ENCODE results near the gene PNLDC1. TPM values are rescaled to one million over a fixed set of nuclear protein-coding genes. Genes with fewer than 3 reads are reported as not detected.

Gene PNLDC1
- total RNA-seq, 3 donors from 2014 or later, result 0.29 to 0.66 TPM; not detected in 1

DNA sequence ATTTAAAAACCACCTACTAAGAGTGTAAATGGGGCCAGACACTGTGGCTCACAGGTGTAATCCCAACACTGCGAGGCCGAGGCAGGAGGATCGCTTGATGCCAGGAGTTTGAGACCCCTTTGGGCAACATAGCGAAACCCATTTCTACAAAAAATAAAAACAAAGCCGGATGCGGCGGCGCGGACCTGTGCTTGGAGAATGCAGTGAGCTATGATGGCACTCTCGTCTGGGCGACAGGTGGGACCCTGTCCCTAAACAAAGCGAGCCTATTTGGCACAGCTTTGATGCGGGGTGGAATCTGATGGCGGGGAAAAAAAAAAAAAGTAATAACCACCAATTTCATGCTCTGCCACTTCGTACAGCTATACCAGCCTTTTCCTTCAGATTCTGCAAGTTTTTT, 11.8 kb upstream of the PNLDC1 start:
- H3K36me3 ChIP-seq, result no peaks in the 10 kb centered on the region
- TF ChIP-seq, protein P1, sequence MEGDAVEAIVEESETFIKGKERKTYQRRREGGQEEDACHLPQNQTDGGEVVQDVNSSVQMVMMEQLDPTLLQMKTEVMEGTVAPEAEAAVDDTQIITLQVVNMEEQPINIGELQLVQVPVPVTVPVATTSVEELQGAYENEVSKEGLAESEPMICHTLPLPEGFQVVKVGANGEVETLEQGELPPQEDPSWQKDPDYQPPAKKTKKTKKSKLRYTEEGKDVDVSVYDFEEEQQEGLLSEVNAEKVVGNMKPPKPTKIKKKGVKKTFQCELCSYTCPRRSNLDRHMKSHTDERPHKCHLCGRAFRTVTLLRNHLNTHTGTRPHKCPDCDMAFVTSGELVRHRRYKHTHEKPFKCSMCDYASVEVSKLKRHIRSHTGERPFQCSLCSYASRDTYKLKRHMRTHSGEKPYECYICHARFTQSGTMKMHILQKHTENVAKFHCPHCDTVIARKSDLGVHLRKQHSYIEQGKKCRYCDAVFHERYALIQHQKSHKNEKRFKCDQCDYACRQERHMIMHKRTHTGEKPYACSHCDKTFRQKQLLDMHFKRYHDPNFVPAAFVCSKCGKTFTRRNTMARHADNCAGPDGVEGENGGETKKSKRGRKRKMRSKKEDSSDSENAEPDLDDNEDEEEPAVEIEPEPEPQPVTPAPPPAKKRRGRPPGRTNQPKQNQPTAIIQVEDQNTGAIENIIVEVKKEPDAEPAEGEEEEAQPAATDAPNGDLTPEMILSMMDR (IDR thresholded peaks at IDR 0.05), result no peak
- no peak for TF ChIP-seq POLR2AphosphoS5 (IDR thresholded peaks at IDR 0.05)
- DNase-seq (ENCODE audit: low spot score in 2 of 2), result no peak
- H3K27me3 ChIP-seq, result no peaks in the 10 kb centered on the region
- peak overlapping the region; percentile 86 to 99 (median 92) for H3K4me3 ChIP-seq
- peaks cover 4 to 19% of the 10 kb centered on the region in 2 donors for H3K4me1 ChIP-seq
- H3K27ac ChIP-seq, result peak overlapping the region; percentile 21 to 94
- intact Hi-C loops (cut with DNase I; ENCODE audit: low total_unique reads), result loop anchor here (2.0 to 5.0 kb wide), 2 partner anchors 61 to 96 kb away; partner anchors contain the start of genes SOD2 and WTAP
- no peaks in the 10 kb centered on the region for H3K9me3 ChIP-seq

DNA sequence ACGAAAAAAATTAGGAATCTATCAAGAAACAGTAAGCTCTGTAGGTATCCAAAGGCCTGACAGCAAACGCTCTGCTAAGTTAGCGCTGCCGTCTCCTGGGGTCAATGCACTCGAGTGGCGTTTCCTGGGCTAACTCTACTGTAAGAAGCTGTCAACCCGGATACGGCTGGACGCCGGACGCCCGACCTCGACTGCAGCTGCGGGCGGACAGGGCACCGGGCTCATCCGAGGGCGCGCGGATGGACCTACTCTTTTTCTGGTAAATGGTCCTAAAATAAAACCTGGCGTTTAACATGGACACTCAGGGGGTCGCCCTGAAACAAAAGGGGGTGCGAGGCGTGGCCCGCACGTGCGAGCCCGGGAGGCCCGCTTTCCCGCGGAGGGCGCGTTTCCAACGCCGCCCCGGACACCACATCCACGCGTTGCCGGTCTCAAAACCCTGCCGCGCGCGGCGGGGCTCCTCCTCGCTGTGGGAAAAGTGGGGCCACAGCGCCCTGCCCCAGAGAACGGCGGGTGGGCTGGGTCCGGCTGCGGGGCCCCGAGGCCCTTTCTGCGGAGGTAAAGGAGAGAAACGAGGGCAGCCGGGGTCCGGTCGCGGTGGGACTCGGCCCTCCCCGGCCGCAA, 11.2 kb upstream of the PNLDC1 start:
- no peak for TF ChIP-seq POLR2A (IDR thresholded peaks at IDR 0.05)
- no peak for TF ChIP-seq POLR2AphosphoS5 (IDR thresholded peaks at IDR 0.05)
- TF ChIP-seq, protein P1 (IDR thresholded peaks at IDR 0.05), result no peak
- no peaks in the 10 kb centered on the region for H3K27me3 ChIP-seq
- peak in 1 of 2 donors; percentile 32 for DNase-seq (ENCODE audit: low spot score in 2 of 2)
- no peaks in the 10 kb centered on the region for H3K36me3 ChIP-seq
- intact Hi-C loops (cut with DNase I; ENCODE audit: low total_unique reads), result loop anchor here (2.0 to 5.0 kb wide), 2 partner anchors 62 to 97 kb away; partner anchors contain the start of genes SOD2 and WTAP
- H3K4me3 ChIP-seq, result peak overlapping the region; percentile 86 to 99 (median 92)
- no peaks in the 10 kb centered on the region for H3K9me3 ChIP-seq
- H3K4me1 ChIP-seq, result peaks cover 4 to 19% of the 10 kb centered on the region in 2 donors
- H3K27ac ChIP-seq, result peak overlapping the region; percentile 94 to 97

DNA sequence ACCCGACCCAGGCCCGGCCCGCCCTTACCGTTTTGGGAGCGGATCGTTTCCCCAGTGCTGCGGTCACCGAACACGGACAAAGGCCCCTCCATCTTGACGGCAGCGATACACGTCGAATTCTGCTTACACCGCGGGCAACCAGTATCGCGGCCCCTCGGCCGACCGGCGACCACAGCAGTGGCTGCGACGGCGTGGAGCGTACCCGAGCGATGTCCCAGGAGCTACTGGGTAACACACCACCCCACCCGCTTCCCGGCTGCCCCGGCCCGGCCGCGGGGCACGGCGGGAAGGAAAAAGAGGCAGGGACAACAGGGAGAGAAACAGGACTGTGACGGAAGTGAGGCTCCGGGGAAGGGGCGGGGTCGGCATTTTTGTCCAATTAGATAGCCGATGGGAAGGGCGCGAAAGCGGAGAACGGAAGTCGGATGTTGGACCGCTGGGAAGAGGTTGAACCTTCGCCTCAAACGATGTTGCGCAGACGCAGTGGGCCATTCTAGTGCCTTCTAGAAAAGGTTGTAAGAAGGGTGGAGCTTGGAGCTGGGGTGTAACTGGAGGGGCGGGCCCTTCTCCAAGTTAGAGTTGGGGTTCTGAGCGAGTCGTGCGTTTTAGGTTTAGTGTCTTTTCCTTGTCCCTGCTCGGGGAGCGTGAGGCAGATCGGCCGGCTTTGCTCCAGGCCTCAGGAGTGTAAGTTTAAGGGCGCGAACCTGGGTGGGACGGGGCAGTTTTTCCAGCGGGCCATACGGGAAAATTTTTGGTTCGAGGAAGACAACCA, 10.5 kb upstream of the PNLDC1 start, which contains the start of gene TCP1:
Gene TCP1 (minus strand): TSS at position 226 of the 772 bp plus-strand sequence. CDS start 134 bp downstream, at position 92.
- peak; percentile 99 for DNase-seq (ENCODE audit: low spot score in 2 of 2)
- Histone ChIP-seq H3K4me3 (peak within 1 kb of the TSS; percentile 86 to 99 (median 92)), H3K4me1 (peaks cover 4 to 19% of the 10 kb centered on the region in 2 donors), H3K27me3 (no peaks in the 10 kb centered on the region), H3K36me3 (no peaks in the 10 kb centered on the region), H3K9me3 (no peaks in the 10 kb centered on the region), H3K27ac (peak within 1 kb of the TSS; percentile 94 to 97)
- intact Hi-C loops (cut with DNase I; ENCODE audit: low total_unique reads), result loop anchor here (2.0 to 5.0 kb wide), 2 partner anchors 63 to 97 kb away; partner anchors contain the start of genes SOD2 and WTAP
- TF ChIP-seq POLR2A (IDR thresholded peaks at IDR 0.05), result peak; percentile 91
- TF ChIP-seq, protein P1 (IDR thresholded peaks at IDR 0.05), result no peak
- peak; percentile 87 to 95 (median 90) for TF ChIP-seq POLR2AphosphoS5 (IDR thresholded peaks at IDR 0.05)

DNA sequence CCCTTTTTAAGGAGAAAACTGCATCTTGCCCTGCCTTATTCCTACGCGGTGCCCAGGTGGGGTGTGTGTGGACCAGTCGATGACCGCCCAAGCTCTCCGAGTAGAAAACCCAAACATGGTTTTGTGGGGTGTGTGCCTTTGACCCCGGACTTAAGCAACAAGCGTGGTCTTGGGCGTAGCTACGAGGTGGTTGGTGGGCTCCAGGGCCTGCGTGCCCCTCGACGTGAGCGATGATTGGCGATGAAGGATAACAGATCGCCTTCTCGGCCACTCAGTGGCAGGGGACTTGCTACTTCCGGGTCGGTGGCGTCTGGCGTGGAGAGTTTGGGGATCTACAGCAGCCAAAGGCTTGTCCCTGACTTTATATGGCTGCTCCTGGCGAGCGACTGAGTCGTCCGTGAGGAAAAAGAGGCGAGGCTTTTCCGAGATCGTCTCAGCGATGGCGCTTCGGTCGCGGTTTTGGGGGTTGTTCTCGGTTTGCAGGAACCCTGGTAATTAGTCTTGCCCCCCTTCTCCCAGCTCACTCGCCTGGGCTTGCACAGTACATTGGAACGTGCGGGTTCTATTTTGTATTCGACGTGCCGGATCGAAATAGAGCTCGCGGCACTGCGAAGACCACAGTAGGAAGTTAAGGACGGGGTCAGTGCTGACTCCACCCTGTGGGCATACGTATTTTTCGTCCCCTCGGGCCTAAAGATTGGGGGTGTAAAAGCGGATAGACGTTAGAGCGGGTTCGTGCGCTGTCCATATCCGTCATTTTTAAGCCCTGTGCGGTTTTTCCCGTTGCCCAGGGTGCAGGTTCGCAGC, 9.7 kb upstream of the PNLDC1 start, which contains the start of gene MRPL18:
Gene MRPL18 (plus strand): TSS at position 319 of the 807 bp plus-strand sequence. CDS start 121 bp downstream, at position 440.
- Histone ChIP-seq H3K27ac (peak within 1 kb of the TSS; percentile 94 to 97), H3K36me3 (no peaks in the 10 kb centered on the region), H3K9me3 (no peaks in the 10 kb centered on the region), H3K27me3 (no peaks in the 10 kb centered on the region), H3K4me3 (peak within 1 kb of the TSS; percentile 86 to 99 (median 92)), H3K4me1 (peaks cover 4 to 19% of the 10 kb centered on the region in 2 donors)
- peak; percentile 91 to 93 for DNase-seq (ENCODE audit: low spot score in 2 of 2)
- intact Hi-C loops (cut with DNase I; ENCODE audit: low total_unique reads), result no loop called here
- TF ChIP-seq POLR2AphosphoS5 (IDR thresholded peaks at IDR 0.05) (peak; percentile 16 to 77 (median 72)), POLR2A (IDR thresholded peaks at IDR 0.05) (no peak)
- TF ChIP-seq, protein P1 (IDR thresholded peaks at IDR 0.05), result no peak
